H9 (cell line): ENCODE data around the gene KIF26B. TPM values are rescaled to one million over a fixed set of nuclear protein-coding genes. Genes with fewer than 3 reads are reported as not detected.
"Not testable (repeated sequence)": the region's sequence is repeated elsewhere in the genome, so short reads cannot be mapped to it uniquely, and the experiment has no call there.

Experiments
- DNase-seq: peaks from one replicate; pipeline ENCODE4 v3.0.0-alpha.2; 2017
- H2AFZ ChIP-seq: one replicate; pipeline ENCODE4 v1.6.1; 2013; ENCODE audit warnings: mild to moderate bottlenecking, low read length, control low read depth, moderate library complexity
- H2AK5ac ChIP-seq: 2 replicates; pipeline ENCODE4 v1.6.1; 2013; ENCODE audit warnings: low read length, control low read depth, mixed read lengths; ENCODE audit not compliant: insufficient read length
- H2BK120ac ChIP-seq: one replicate; pipeline ENCODE4 v1.6.1; 2013; ENCODE audit warnings: low read depth, mild to moderate bottlenecking, low read length, control low read depth, inconsistent platforms; ENCODE audit not compliant: poor library complexity, severe bottlenecking
- H2BK12ac ChIP-seq: 2 replicates; pipeline ENCODE4 v1.6.1; 2013; ENCODE audit warnings: low read length, control low read depth, mixed read lengths, low read depth; ENCODE audit not compliant: insufficient read length
- H2BK15ac ChIP-seq: 2 replicates; pipeline ENCODE4 v1.6.1; 2013; ENCODE audit warnings: low read depth, low read length, control low read depth
- H2BK20ac ChIP-seq: one replicate; pipeline ENCODE4 v1.6.1; 2013; ENCODE audit warnings: low read depth, mild to moderate bottlenecking, low read length, control low read depth, inconsistent platforms; ENCODE audit not compliant: poor library complexity, severe bottlenecking
- H2BK5ac ChIP-seq: 2 replicates; pipeline ENCODE4 v1.6.1; 2013; ENCODE audit warnings: low read length, control low read depth, mixed read lengths; ENCODE audit not compliant: insufficient read length
- H3K14ac ChIP-seq: 2 replicates; pipeline ENCODE4 v1.6.1; 2013; ENCODE audit warnings: low read length, control low read depth; ENCODE audit not compliant: insufficient read depth
- H3K18ac ChIP-seq: 2 replicates; pipeline ENCODE4 v1.6.1; 2013; ENCODE audit warnings: low read depth, mild to moderate bottlenecking, mixed read lengths, low read length, control low read depth; ENCODE audit not compliant: insufficient read length
- H3K23ac ChIP-seq: 2 replicates; pipeline ENCODE4 v1.6.1; 2013; ENCODE audit warnings: low read length, control low read depth, mixed read lengths, low read depth; ENCODE audit not compliant: insufficient read length
- H3K23me2 ChIP-seq: 2 replicates; pipeline ENCODE4 v1.6.1; 2013; ENCODE audit warnings: low read depth, mild to moderate bottlenecking, mixed read lengths, low read length, control low read depth; ENCODE audit not compliant: insufficient read length, poor library complexity, severe bottlenecking
- H3K27ac ChIP-seq: 2 replicates; pipeline ENCODE4 v1.5.1; 2013; ENCODE audit warnings: low read length, control low read depth, mixed read lengths, low read depth; ENCODE audit not compliant: insufficient read length
- H3K27me3 ChIP-seq: 2 replicates; pipeline ENCODE4 v1.6.1; 2013; ENCODE audit warnings: low read length, control low read depth, inconsistent platforms; ENCODE audit not compliant: insufficient read depth
- H3K4ac ChIP-seq: 2 replicates; pipeline ENCODE4 v1.6.1; 2013; ENCODE audit warnings: low read depth, mild to moderate bottlenecking, control low read depth, inconsistent platforms, low read length, moderate library complexity
- H3K4me1 ChIP-seq: 2 replicates; pipeline ENCODE4 v1.6.1; 2013; ENCODE audit warnings: low read length, control low read depth, inconsistent platforms; ENCODE audit not compliant: insufficient read depth
- H3K4me2 ChIP-seq: 2 replicates; pipeline ENCODE4 v1.6.1; 2013; ENCODE audit warnings: low read length, control low read depth, mixed read lengths; ENCODE audit not compliant: insufficient read length, insufficient read depth
- H3K56ac ChIP-seq: 2 replicates; pipeline ENCODE4 v1.6.1; 2013; ENCODE audit warnings: low read depth, mild to moderate bottlenecking, mixed read lengths, low read length, control low read depth; ENCODE audit not compliant: insufficient read length
- H3K79me1 ChIP-seq: 2 replicates; pipeline ENCODE4 v1.6.1; 2013; ENCODE audit warnings: low read depth, mild to moderate bottlenecking, moderate library complexity, low read length, control low read depth, inconsistent platforms; ENCODE audit not compliant: insufficient read depth, poor library complexity, severe bottlenecking
- H3K79me2 ChIP-seq: 2 replicates; pipeline ENCODE4 v1.6.1; 2013; ENCODE audit warnings: low read length, control low read depth, inconsistent platforms; ENCODE audit not compliant: insufficient read depth
- H3K9ac ChIP-seq: 2 replicates; pipeline ENCODE4 v1.6.1; 2013; ENCODE audit warnings: low read length, control low read depth, mixed read lengths; ENCODE audit not compliant: insufficient read length; ENCODE audit errors: extremely low read depth
- H3K9me3 ChIP-seq: one replicate; pipeline ENCODE4 v1.6.1; 2013; ENCODE audit warnings: low read depth, low read length, inconsistent platforms; ENCODE audit not compliant: control insufficient read depth
- H3T11ph ChIP-seq: one replicate; pipeline ENCODE4 v1.6.1; 2013; ENCODE audit warnings: mild to moderate bottlenecking, low read length, control low read depth, inconsistent platforms
- H4K20me1 ChIP-seq: one replicate; pipeline ENCODE4 v1.6.1; 2013; ENCODE audit not compliant: control insufficient read depth, insufficient read length, insufficient read depth
- H4K5ac ChIP-seq: 2 replicates; pipeline ENCODE4 v1.6.1; 2013; ENCODE audit warnings: low read depth, mild to moderate bottlenecking, mixed read lengths, low read length, control low read depth; ENCODE audit not compliant: insufficient read length
- H4K8ac ChIP-seq: replicated peaks from 2 replicates; pipeline ENCODE4 v1.6.1; 2013; ENCODE audit warnings: low read length, control low read depth, mixed read lengths, low read depth; ENCODE audit not compliant: insufficient read length
- H4K91ac ChIP-seq: 2 replicates; pipeline ENCODE4 v1.6.1; 2013; ENCODE audit warnings: low read depth, mild to moderate bottlenecking, moderate library complexity, mixed read lengths, low read length, control low read depth; ENCODE audit not compliant: insufficient read length
- H3K27ac Mint-ChIP-seq, 3 experiments: 2 replicates in 2 of 3; 3 replicates in 1 of 3; pipeline ENCODE4 v1.8.0; 2020 to 2021; ENCODE audit warnings: mixed read lengths in 3 of 3, mild to moderate bottlenecking in 1 of 3, moderate library complexity in 1 of 3
- H3K27me3 Mint-ChIP-seq: 2 replicates; pipeline ENCODE4 v1.8.0; 2021; ENCODE audit warnings: low read depth, mild to moderate bottlenecking, moderate library complexity, mixed read lengths
- H3K36me3 Mint-ChIP-seq, 3 experiments: 2 replicates in 2 of 3; 3 replicates in 1 of 3; pipeline ENCODE4 v1.8.0; 2020 to 2021; ENCODE audit warnings: low read depth in 3 of 3, mixed read lengths in 3 of 3; ENCODE audit not compliant: insufficient read depth in 1 of 3
- H3K4me1 Mint-ChIP-seq, 2 experiments: 2 replicates each; pipeline ENCODE4 v1.8.0; 2020; ENCODE audit warnings: mixed read lengths in 2 of 2
- H3K4me3 Mint-ChIP-seq, 2 experiments: 2 replicates in 1 of 2; 3 replicates in 1 of 2; pipeline ENCODE4 v1.8.0; 2020 to 2021; ENCODE audit warnings: mild to moderate bottlenecking in 2 of 2, mixed read lengths in 2 of 2, moderate library complexity in 1 of 2
- H3K9me3 Mint-ChIP-seq, 2 experiments: 2 replicates in 1 of 2; 3 replicates in 1 of 2; pipeline ENCODE4 v1.8.0; 2020; ENCODE audit warnings: mild to moderate bottlenecking in 2 of 2, mixed read lengths in 2 of 2, moderate library complexity in 1 of 2
- CTCF ChIP-seq: fragments of 200-600 bp; sonication (generic); conservative IDR thresholded peaks from 3 replicates; pipeline ENCODE4 v1.8.0; 2021; ENCODE audit warnings: antibody characterized with exemption, mild to moderate bottlenecking
- WGBS: extraction: QIAGEN DNeasy Blood & Tissue Kit; methylation state at CpG from one replicate; pipeline ENCODE4 v1.1.7; 2013; ENCODE audit warnings: missing lambda C conversion rate, low lambda C conversion rate, mixed read lengths; ENCODE audit not compliant: insufficient read length; ENCODE audit errors: extremely low coverage; 5-methylcytosine and 5-hydroxymethylcytosine counted together
- total RNA-seq: library from RNA; stranded (reverse); gene quantifications from 2 replicates; pipeline ENCODE4 v1.2.1, GENCODE V29; 2021

Gene KIF26B
- total RNA-seq, 1 experiment from 2014 or later: 0.13 TPM

GRCh38 chr1:245721488-245721887, 566.7 kb downstream of the KIF26B start:
- Histone ChIP-seq H3K14ac (no peak overlapping the region), H3K79me2 (no peaks in the 10 kb centered on the region), H2BK15ac (no peak overlapping the region), H2BK5ac (no peak overlapping the region), H3K9ac (no peak overlapping the region), H3K23me2 (no peaks in the 10 kb centered on the region), H4K5ac (no peak overlapping the region), H3K56ac (no peak overlapping the region), H3T11ph (no peak overlapping the region), H4K8ac (no peak overlapping the region), H3K27me3 (no peaks in the 10 kb centered on the region), H2AFZ (no peak overlapping the region), H4K91ac (no peak overlapping the region), H3K27ac (no peak overlapping the region), H3K4me2 (no peak overlapping the region), H3K18ac (no peak overlapping the region), H3K79me1 (no peaks in the 10 kb centered on the region), H2AK5ac (no peak overlapping the region), H2BK120ac (no peak overlapping the region), H3K23ac (no peak overlapping the region), H2BK12ac (no peak overlapping the region), H3K4ac (no peak overlapping the region), H4K20me1 (no peaks in the 10 kb centered on the region), H3K4me1 (no peaks in the 10 kb centered on the region), H3K9me3 (no peaks in the 10 kb centered on the region), H2BK20ac (no peak overlapping the region)
- Mint-ChIP-seq H3K27ac (no peak overlapping the region), H3K4me3 (no peak overlapping the region), H3K27me3 (peaks cover 2% of the 10 kb centered on the region), H3K36me3 (no peaks in the 10 kb centered on the region), H3K4me1 (no peaks in the 10 kb centered on the region), H3K9me3 (peaks cover 1 to 2% of the 10 kb centered on the region in 2 experiments; a peak in 3 of 5 replicates)
- DNase-seq: no peak
- no CpG with 5 or more reads among the region's 4 CpGs for WGBS
- no peak for TF ChIP-seq CTCF

GRCh38 chr1:245728035-245728434, 573.2 kb downstream of the KIF26B start:
- not testable (repeated sequence) for H2AFZ ChIP-seq, H3K4me2 ChIP-seq, H2BK15ac ChIP-seq, H3K27me3 Mint-ChIP-seq, H3K4me1 Mint-ChIP-seq, H2BK5ac ChIP-seq, H2BK12ac ChIP-seq, H3K27ac ChIP-seq, H3K27ac Mint-ChIP-seq, H3K36me3 Mint-ChIP-seq, H3K79me1 ChIP-seq, H3K56ac ChIP-seq, H3K9ac ChIP-seq, H3K4ac ChIP-seq, H3T11ph ChIP-seq, H3K4me3 Mint-ChIP-seq, H2AK5ac ChIP-seq, H3K14ac ChIP-seq, H2BK120ac ChIP-seq, H3K79me2 ChIP-seq, H3K23me2 ChIP-seq, H3K23ac ChIP-seq, H4K91ac ChIP-seq, H4K20me1 ChIP-seq, H3K9me3 ChIP-seq, H3K27me3 ChIP-seq, H3K18ac ChIP-seq, H4K5ac ChIP-seq, H4K8ac ChIP-seq, H2BK20ac ChIP-seq, H3K4me1 ChIP-seq, DNase-seq
- peaks cover 21 to 23% of the 10 kb centered on the region in 2 experiments for H3K9me3 Mint-ChIP-seq
- WGBS: no CpG with 5 or more reads among the region's 3 CpGs
